OCI-LY1 (cell line): Measurements from ENCODE around the gene FBXO9.

Source experiments
- H2AFZ ChIP-seq: fragments of 200-600 bp; sonication (generic), shearing (Covaris generic); 2 replicates; pipeline ENCODE4 v1.6.0; 2014; ENCODE audit warnings: antibody characterized with exemption, mild to moderate bottlenecking, low read length
- H3F3A ChIP-seq: fragments of 200-600 bp; sonication (generic), shearing (Covaris generic); 2 replicates; pipeline ENCODE4 v1.6.0; 2014; ENCODE audit warnings: mild to moderate bottlenecking, antibody characterized with exemption, low read length, moderate library complexity; ENCODE audit not compliant: insufficient read depth
- H3K27ac ChIP-seq: fragments of 200-600 bp; sonication (generic); 2 replicates; pipeline ENCODE4 v1.5.1; 2014; ENCODE audit warnings: low read length, mixed run types, mild to moderate bottlenecking, low read depth; ENCODE audit not compliant: poor library complexity, severe bottlenecking
- H3K27me3 ChIP-seq: fragments of 200-600 bp; sonication (generic); 2 replicates; pipeline ENCODE4 v1.6.0; 2014; ENCODE audit warnings: antibody characterized with exemption, mild to moderate bottlenecking, low read length, moderate library complexity; ENCODE audit not compliant: insufficient read depth
- H3K36me3 ChIP-seq: fragments of 200-600 bp; sonication (generic); 2 replicates; pipeline ENCODE4 v1.6.1; 2014; ENCODE audit warnings: mild to moderate bottlenecking, antibody characterized with exemption, low read length, moderate library complexity, mixed read lengths; ENCODE audit not compliant: insufficient read depth
- H3K4me1 ChIP-seq: fragments of 200-600 bp; sonication (generic); 2 replicates; pipeline ENCODE4 v1.5.1; 2014; ENCODE audit warnings: mild to moderate bottlenecking, low read length, moderate library complexity; ENCODE audit not compliant: insufficient read depth, severe bottlenecking
- H3K4me2 ChIP-seq: fragments of 200-600 bp; sonication (generic), shearing (Covaris generic); 2 replicates; pipeline ENCODE4 v1.6.1; 2014; ENCODE audit warnings: low read length
- H3K4me3 ChIP-seq: fragments of 200-600 bp; sonication (generic); 2 replicates; pipeline ENCODE4 v1.5.1; 2014; ENCODE audit warnings: low read length, low read depth, mild to moderate bottlenecking, mixed read lengths; ENCODE audit not compliant: poor library complexity, severe bottlenecking
- H3K79me2 ChIP-seq: fragments of 200-600 bp; shearing (Covaris generic); 2 replicates; pipeline ENCODE4 v1.6.1; 2016; ENCODE audit warnings: mixed run types, low read length, mixed read lengths; ENCODE audit not compliant: insufficient read depth
- H3K9ac ChIP-seq: fragments of 200-600 bp; sonication (generic), shearing (Covaris generic); 2 replicates; pipeline ENCODE4 v1.6.1; 2014; ENCODE audit warnings: mild to moderate bottlenecking, low read length, mixed read lengths
- H3K9me2 ChIP-seq: fragments of 200-600 bp; sonication (generic), shearing (Covaris generic); 2 replicates; pipeline ENCODE4 v1.6.1; 2014; ENCODE audit warnings: low read depth, mild to moderate bottlenecking, low read length, mixed read lengths
- H3K9me3 ChIP-seq: fragments of 200-600 bp; shearing (Covaris generic); 2 replicates; pipeline ENCODE4 v1.6.1; 2014; ENCODE audit warnings: low read length, mixed read lengths
- H4K20me1 ChIP-seq: fragments of 200-600 bp; sonication (generic), shearing (Covaris generic); 2 replicates; pipeline ENCODE4 v1.6.0; 2016; ENCODE audit warnings: mild to moderate bottlenecking, low read length; ENCODE audit not compliant: insufficient read depth
- CTCF ChIP-seq: fragments of 200-600 bp; sonication (generic), shearing (Covaris generic); IDR thresholded peaks from 2 replicates; pipeline ENCODE4 v1.5.1; 2017; ENCODE audit warnings: mild to moderate bottlenecking, antibody characterized with exemption, low read length, moderate library complexity, mixed read lengths
- EZH2 ChIP-seq: fragments of 200-600 bp; sonication (generic), shearing (Covaris generic); IDR thresholded peaks from 2 replicates; pipeline ENCODE4 v1.8.0; 2017; ENCODE audit warnings: borderline replicate concordance, mixed run types, mild to moderate bottlenecking, antibody characterized with exemption, low read length, moderate library complexity, mixed read lengths

Gene FBXO9

GRCh38 chr6:53054532-53054931 lies 10.7 kb upstream of the FBXO9 start:
- no peaks in the 10 kb centered on the region for H3K79me2 ChIP-seq
- H2AFZ ChIP-seq: no peak overlapping the region
- H3K9me3 ChIP-seq: no peaks in the 10 kb centered on the region
- H3K4me2 ChIP-seq: no peak overlapping the region
- H3K27ac ChIP-seq: no peak overlapping the region
- TF ChIP-seq EZH2 (no peak), CTCF (no peak)
- H4K20me1 ChIP-seq: no peaks in the 10 kb centered on the region
- H3K36me3 ChIP-seq: no peaks in the 10 kb centered on the region
- no peaks in the 10 kb centered on the region for H3F3A ChIP-seq
- no peaks in the 10 kb centered on the region for H3K27me3 ChIP-seq
- no peaks in the 10 kb centered on the region for H3K4me1 ChIP-seq
- H3K4me3 ChIP-seq: no peak overlapping the region
- no peaks in the 10 kb centered on the region for H3K9me2 ChIP-seq
- no peak overlapping the region for H3K9ac ChIP-seq

GRCh38 chr6:53055873-53056272 lies 9.3 kb upstream of the FBXO9 start:
- no peaks in the 10 kb centered on the region for H3K9me3 ChIP-seq
- H3K9me2 ChIP-seq: no peaks in the 10 kb centered on the region
- TF ChIP-seq EZH2: no peak
- TF ChIP-seq CTCF: no peak
- H3K79me2 ChIP-seq: no peaks in the 10 kb centered on the region
- H3K4me2 ChIP-seq: no peak overlapping the region
- H3K4me3 ChIP-seq: no peak overlapping the region
- H3K27me3 ChIP-seq: no peaks in the 10 kb centered on the region
- peaks cover 2% of the 10 kb centered on the region for H3K4me1 ChIP-seq
- no peak overlapping the region for H3K9ac ChIP-seq
- no peaks in the 10 kb centered on the region for H3F3A ChIP-seq
- no peak overlapping the region for H3K27ac ChIP-seq
- H2AFZ ChIP-seq: no peak overlapping the region
- H3K36me3 ChIP-seq: no peaks in the 10 kb centered on the region
- H4K20me1 ChIP-seq: no peaks in the 10 kb centered on the region

GRCh38 chr6:53056273-53056672 lies 8.9 kb upstream of the FBXO9 start:
- Histone ChIP-seq H2AFZ (no peak overlapping the region), H3F3A (no peaks in the 10 kb centered on the region), H3K9me2 (no peaks in the 10 kb centered on the region), H3K36me3 (no peaks in the 10 kb centered on the region), H3K9ac (no peak overlapping the region), H3K27me3 (no peaks in the 10 kb centered on the region), H3K9me3 (no peaks in the 10 kb centered on the region), H3K79me2 (no peaks in the 10 kb centered on the region), H3K27ac (no peak overlapping the region), H3K4me2 (no peak overlapping the region), H3K4me1 (peaks cover 6% of the 10 kb centered on the region), H4K20me1 (no peaks in the 10 kb centered on the region), H3K4me3 (no peak overlapping the region)
- no peak for TF ChIP-seq CTCF
- TF ChIP-seq EZH2: no peak
